Large intestine (tissue), 3 donors: ENCODE results near the gene TSEN2. TPM values are rescaled to one million over a fixed set of nuclear protein-coding genes. Genes with fewer than 3 reads are reported as not detected.

Source experiments
- DNase-seq, 2 donors: peaks; one replicate each; pipeline versions ENCODE4 v3.0.0 to v3.0.0-alpha.2; 2013
- H3K27ac ChIP-seq: one replicate; pipeline ENCODE4 v1.5.1; 2013; ENCODE audit warnings: low read length
- H3K27me3 ChIP-seq: 2 replicates; pipeline ENCODE4 v1.6.1; 2013; ENCODE audit warnings: low read length; ENCODE audit not compliant: control insufficient read depth, insufficient read depth
- H3K36me3 ChIP-seq: 2 replicates; pipeline ENCODE4 v1.6.1; 2013; ENCODE audit warnings: low read length; ENCODE audit not compliant: control insufficient read depth, insufficient read depth
- H3K4me1 ChIP-seq: one replicate; pipeline ENCODE4 v1.6.1; 2013; ENCODE audit warnings: low read length; ENCODE audit not compliant: control insufficient read depth, insufficient read depth
- H3K4me3 ChIP-seq: one replicate; pipeline ENCODE4 v1.5.1; 2013; ENCODE audit warnings: low read length
- H3K9me3 ChIP-seq: one replicate; pipeline ENCODE4 v1.6.1; 2013; ENCODE audit warnings: mild to moderate bottlenecking, low read depth, low read length, moderate library complexity; ENCODE audit not compliant: control insufficient read depth
- WGBS: methylation state at CpG from one replicate; pipeline ENCODE4 v1.1.5; 2013; ENCODE audit warnings: low lambda C conversion rate; ENCODE audit not compliant: insufficient coverage; 5-methylcytosine and 5-hydroxymethylcytosine counted together
- polyA plus RNA-seq: library from polyadenylated mRNA; unstranded; fragments of 120-200 nt; gene quantifications from one replicate; pipeline ENCODE4 v1.2.1, GENCODE V29; 2013

Gene TSEN2
- polyA plus RNA-seq, 1 donor, result 18.3 TPM

GRCh38 chr3:12549971-12550760, 65.9 kb downstream of the TSEN2 start:
- Histone ChIP-seq H3K36me3 (no peaks in the 10 kb centered on the region), H3K4me1 (peaks cover 3% of the 10 kb centered on the region), H3K27ac (no peak overlapping the region), H3K27me3 (peaks cover 11% of the 10 kb centered on the region), H3K4me3 (no peak overlapping the region), H3K9me3 (no peaks in the 10 kb centered on the region)
- DNase-seq, result no peak
- 100% methylated on average over 1 of the region's 7 CpGs for WGBS

GRCh38 chr3:12553921-12554391, 69.7 kb downstream of the TSEN2 start:
- WGBS, result no CpG with 5 or more reads among the region's 26 CpGs
- peaks cover 11% of the 10 kb centered on the region for H3K27me3 ChIP-seq
- peak overlapping the region; percentile 56 for H3K4me3 ChIP-seq

GRCh38 chr3:12556314-12556689, 72.0 kb downstream of the TSEN2 start:
- DNase-seq, result no peak
- Histone ChIP-seq H3K9me3 (no peaks in the 10 kb centered on the region), H3K4me3 (peak overlapping the region; percentile 74), H3K27me3 (peaks cover 8% of the 10 kb centered on the region), H3K36me3 (no peaks in the 10 kb centered on the region), H3K4me1 (peaks cover 3% of the 10 kb centered on the region), H3K27ac (peak overlapping the region; percentile 78)
- WGBS, result 0% methylated on average over 4 of the region's 8 CpGs

More at GRCh38 chr3:12553921-12554391, 69.7 kb downstream of the TSEN2 start:
- H3K4me1 ChIP-seq, result peaks cover 3% of the 10 kb centered on the region
- peak in 1 of 2 donors; percentile 67 for DNase-seq
- no peaks in the 10 kb centered on the region for H3K9me3 ChIP-seq
- peak overlapping the region; percentile 24 for H3K27ac ChIP-seq
- H3K36me3 ChIP-seq, result no peaks in the 10 kb centered on the region

GRCh38 chr3:12556690-12557472, 72.6 kb downstream of the TSEN2 start, which contains the start of gene MKRN2:
MKRN2 (plus strand) TSS chr3:12557087; CDS start chr3:12557151, 64 bp downstream.
- Histone ChIP-seq H3K27ac (peak within 1 kb of the TSS; percentile 96), H3K9me3 (no peaks in the 10 kb centered on the region), H3K4me3 (peak within 1 kb of the TSS; percentile 74), H3K27me3 (peaks cover 8% of the 10 kb centered on the region), H3K4me1 (peaks cover 3% of the 10 kb centered on the region), H3K36me3 (no peaks in the 10 kb centered on the region)
- WGBS, result 0% methylated on average over 2 of the region's 77 CpGs
- peak; percentile 84 to 94 for DNase-seq

GRCh38 chr3:12557473-12558100, 73.3 kb downstream of the TSEN2 start:
- Histone ChIP-seq H3K36me3 (no peaks in the 10 kb centered on the region), H3K4me1 (peaks cover 3% of the 10 kb centered on the region)
- peak in 1 of 2 donors; percentile 71 for DNase-seq

GRCh38 chr3:12558706-12559105, 74.4 kb downstream of the TSEN2 start:
- 20% methylated on average over 1 of the region's 4 CpGs for WGBS
- peak overlapping the region; percentile 96 for H3K27ac ChIP-seq
- no peaks in the 10 kb centered on the region for H3K36me3 ChIP-seq
- peak overlapping the region; percentile 74 for H3K4me3 ChIP-seq
- peaks cover 3% of the 10 kb centered on the region for H3K4me1 ChIP-seq
- DNase-seq, result peak; percentile 31 to 62
- H3K27me3 ChIP-seq, result peaks cover 5% of the 10 kb centered on the region
- H3K9me3 ChIP-seq, result no peaks in the 10 kb centered on the region

More at GRCh38 chr3:12557473-12558100, 73.3 kb downstream of the TSEN2 start:
- peak overlapping the region; percentile 96 for H3K27ac ChIP-seq
- 0% methylated on average over 6 of the region's 18 CpGs for WGBS
- H3K27me3 ChIP-seq, result peaks cover 7% of the 10 kb centered on the region
- no peaks in the 10 kb centered on the region for H3K9me3 ChIP-seq
- H3K4me3 ChIP-seq, result peak overlapping the region; percentile 74

- no peaks in the 10 kb centered on the region for H3K9me3 ChIP-seq
- no peak overlapping the region for H3K4me3 ChIP-seq
- WGBS, result 17% methylated on average over 1 of the region's 3 CpGs
- DNase-seq, result no peak
- no peaks in the 10 kb centered on the region for H3K27me3 ChIP-seq
- H3K36me3 ChIP-seq, result no peaks in the 10 kb centered on the region
- H3K4me1 ChIP-seq, result no peaks in the 10 kb centered on the region
- no peak overlapping the region for H3K27ac ChIP-seq
Measured at GRCh38 chr3:12559520-12559919, 75.2 kb downstream of the TSEN2 start.

GRCh38 chr3:12560505-12561190, 76.4 kb downstream of the TSEN2 start:
- Histone ChIP-seq H3K4me3 (no peak overlapping the region), H3K27me3 (no peaks in the 10 kb centered on the region), H3K36me3 (no peaks in the 10 kb centered on the region), H3K4me1 (no peaks in the 10 kb centered on the region), H3K27ac (no peak overlapping the region), H3K9me3 (peaks cover 4% of the 10 kb centered on the region)
- 80% methylated on average over 1 of the region's 5 CpGs for WGBS
- DNase-seq, result no peak

GRCh38 chr3:12561397-12561796, 77.1 kb downstream of the TSEN2 start:
- WGBS, result no CpG with 5 or more reads among the region's 2 CpGs
- H3K27ac ChIP-seq, result no peak overlapping the region
- DNase-seq, result no peak
- peaks cover 9% of the 10 kb centered on the region for H3K9me3 ChIP-seq
- H3K36me3 ChIP-seq, result no peaks in the 10 kb centered on the region
- H3K4me1 ChIP-seq, result no peaks in the 10 kb centered on the region
- no peaks in the 10 kb centered on the region for H3K27me3 ChIP-seq
- no peak overlapping the region for H3K4me3 ChIP-seq
